Mucosa of rectum (tissue), 2 donors: ENCODE results near the gene CARD8.
"Not testable (repeated sequence)": the region's sequence is repeated elsewhere in the genome, so short reads cannot be mapped to it uniquely, and the experiment has no call there.

ENCODE experiments used
- H3K27ac ChIP-seq, 2 donors: one replicate each; pipeline ENCODE4 v1.7.0; 2013; ENCODE audit warnings: inconsistent platforms in 2 of 2, low read depth in 2 of 2, low read length in 2 of 2
- H3K27me3 ChIP-seq, 2 donors: one replicate each; pipeline ENCODE4 v1.7.0; 2013; ENCODE audit warnings: low read length in 2 of 2; ENCODE audit not compliant: control insufficient read depth in 2 of 2, insufficient read depth in 2 of 2
- H3K36me3 ChIP-seq, 2 donors: one replicate each; pipeline ENCODE4 v1.7.0; 2013; ENCODE audit warnings: low read length in 2 of 2; ENCODE audit not compliant: control insufficient read depth in 2 of 2, insufficient read depth in 2 of 2
- H3K4me1 ChIP-seq, 2 donors: one replicate each; pipeline ENCODE4 v1.7.0; 2013; ENCODE audit warnings: low read length in 2 of 2, mild to moderate bottlenecking in 1 of 2; ENCODE audit not compliant: control insufficient read depth in 2 of 2, insufficient read depth in 2 of 2
- H3K4me3 ChIP-seq, 2 donors: one replicate each; pipeline ENCODE4 v1.7.0; 2013; ENCODE audit warnings: low read length in 2 of 2
- H3K9ac ChIP-seq, 2 donors: one replicate each; pipeline ENCODE4 v1.7.0; 2013; ENCODE audit warnings: low read length in 2 of 2, low read depth in 1 of 2, mild to moderate bottlenecking in 1 of 2
- H3K9me3 ChIP-seq, 2 donors: one replicate each; pipeline ENCODE4 v1.7.0; 2013; ENCODE audit warnings: low read length in 2 of 2; ENCODE audit not compliant: control insufficient read depth in 2 of 2
- donor health status: healthy.
- donor health status: Normal muscosa, but diverticular disease.

The CARD8 gene

DNA sequence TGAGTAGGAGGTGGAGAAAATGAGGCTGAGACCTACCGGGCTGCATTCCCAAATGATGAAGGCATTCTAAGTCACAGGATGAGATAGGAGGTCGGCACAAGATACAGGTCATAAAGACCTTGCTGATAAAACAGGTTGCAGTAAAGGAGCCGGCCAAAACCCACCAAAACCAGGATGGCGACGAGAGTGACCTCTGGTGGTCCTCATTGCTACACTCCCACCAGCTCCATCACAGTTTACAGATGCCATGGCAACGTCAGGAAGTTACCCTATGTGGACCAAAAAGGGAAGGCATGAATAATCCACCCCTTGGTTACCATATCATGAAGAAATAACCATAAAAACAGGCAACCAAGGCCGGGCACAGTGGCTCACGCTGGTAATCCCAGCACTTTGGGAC lies 9.6 kb upstream of the CARD8 start:
- not testable (repeated sequence) for H3K4me3 ChIP-seq, H3K27me3 ChIP-seq, H3K36me3 ChIP-seq, H3K27ac ChIP-seq, H3K9ac ChIP-seq, H3K9me3 ChIP-seq, H3K4me1 ChIP-seq

DNA sequence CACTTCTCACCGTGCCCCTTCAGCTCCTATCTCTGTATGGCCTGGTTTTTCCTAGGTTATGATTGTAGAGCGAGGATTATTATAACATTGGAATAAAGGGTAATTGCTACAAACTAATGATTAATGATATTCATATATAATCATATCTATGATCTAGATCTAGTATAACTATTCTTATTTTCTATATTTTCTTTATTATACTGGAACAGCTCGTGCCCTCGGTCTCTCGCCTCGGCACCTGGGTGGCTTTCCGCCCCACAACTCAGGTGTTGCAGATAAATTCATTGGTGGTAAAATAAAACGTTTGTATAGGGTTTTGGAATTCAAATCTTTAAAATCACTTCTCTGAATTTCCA lies 4.6 kb upstream of the CARD8 start:
- H3K27me3 ChIP-seq, H3K9ac ChIP-seq, H3K4me1 ChIP-seq, H3K9me3 ChIP-seq, H3K36me3 ChIP-seq: not testable (repeated sequence)
- H3K27ac ChIP-seq: peak overlapping the region in 1 of 2 donors; percentile 56
- peak overlapping the region in 1 of 2 donors; percentile 65 for H3K4me3 ChIP-seq

DNA sequence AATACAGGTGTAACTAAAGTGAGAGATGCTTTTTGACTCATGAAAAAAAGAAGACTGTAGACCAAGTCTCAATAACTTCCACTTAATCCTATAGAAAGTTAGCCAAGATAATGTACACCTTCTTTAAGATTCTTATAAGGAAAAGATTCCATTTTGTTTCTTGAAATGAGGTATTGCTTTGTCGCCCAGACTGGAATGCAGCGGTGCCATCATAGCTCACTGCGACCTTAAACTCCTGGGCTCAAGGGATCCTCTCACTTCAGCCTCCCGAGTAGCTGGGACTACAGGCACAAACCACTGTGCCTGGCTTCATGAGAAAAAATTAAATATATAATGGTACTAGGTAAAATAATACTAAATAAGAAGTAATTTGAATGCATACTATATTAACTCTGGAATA lies 3.3 kb upstream of the CARD8 start:
- H3K4me3 ChIP-seq, H3K9me3 ChIP-seq, H3K9ac ChIP-seq, H3K27ac ChIP-seq, H3K4me1 ChIP-seq, H3K27me3 ChIP-seq, H3K36me3 ChIP-seq: not testable (repeated sequence)

DNA sequence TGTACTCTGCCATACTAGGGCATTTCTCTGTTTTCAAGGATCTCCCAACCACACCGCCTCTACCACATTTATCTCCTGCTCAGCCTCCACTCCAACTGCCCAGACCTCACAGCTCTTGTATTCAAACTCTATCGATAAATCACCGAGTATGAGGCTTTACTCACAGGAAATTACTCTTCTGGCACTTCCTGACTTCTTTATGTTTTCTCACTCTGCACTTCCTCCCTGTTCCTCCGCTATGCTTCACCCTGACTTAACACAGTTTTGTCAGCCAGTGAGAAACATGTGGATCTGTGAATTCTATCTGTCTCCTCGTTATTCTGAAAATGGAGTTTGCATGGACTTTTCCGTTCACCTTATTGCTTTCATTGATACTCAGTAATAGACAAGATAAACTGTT lies 2.6 kb upstream of the CARD8 start:
- Histone ChIP-seq H3K27me3 (no peaks in the 10 kb centered on the region), H3K4me3 (peak overlapping the region in 1 of 2 donors; percentile 50), H3K9me3 (no peaks in the 10 kb centered on the region), H3K36me3 (no peaks in the 10 kb centered on the region), H3K4me1 (peaks cover 3% of the 10 kb centered on the region in 2 donors), H3K27ac (peak overlapping the region; percentile 51 to 56), H3K9ac (no peak overlapping the region)

DNA sequence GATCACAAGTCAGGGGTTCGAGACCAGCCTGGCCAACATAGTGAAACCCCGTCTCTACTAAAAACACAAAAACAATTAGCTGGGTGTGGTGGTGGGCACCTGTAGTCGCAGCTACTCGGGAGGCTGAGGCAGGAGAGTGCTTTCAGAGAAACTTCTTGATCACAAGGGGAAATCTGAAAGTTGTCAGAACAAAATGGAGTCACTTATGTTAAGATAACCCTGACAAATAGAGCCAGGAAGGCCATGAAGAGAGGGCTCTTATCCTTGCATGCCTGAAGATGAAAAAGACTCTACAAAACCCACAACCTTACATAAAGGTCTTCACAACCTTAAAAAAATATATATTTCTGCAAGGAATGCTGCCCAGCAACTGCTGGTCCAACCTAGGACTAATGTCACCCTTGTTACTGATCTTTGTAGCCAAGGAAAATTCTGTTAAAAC lies 1.2 kb downstream of the CARD8 start:
- Histone ChIP-seq H3K4me1 (peaks cover 2 to 3% of the 10 kb centered on the region in 2 donors), H3K9me3 (no peaks in the 10 kb centered on the region), H3K27me3 (no peaks in the 10 kb centered on the region), H3K9ac (peak overlapping the region in 1 of 2 donors; percentile 8), H3K36me3 (no peaks in the 10 kb centered on the region), H3K27ac (no peak overlapping the region), H3K4me3 (peak overlapping the region in 1 of 2 donors; percentile 98)

DNA sequence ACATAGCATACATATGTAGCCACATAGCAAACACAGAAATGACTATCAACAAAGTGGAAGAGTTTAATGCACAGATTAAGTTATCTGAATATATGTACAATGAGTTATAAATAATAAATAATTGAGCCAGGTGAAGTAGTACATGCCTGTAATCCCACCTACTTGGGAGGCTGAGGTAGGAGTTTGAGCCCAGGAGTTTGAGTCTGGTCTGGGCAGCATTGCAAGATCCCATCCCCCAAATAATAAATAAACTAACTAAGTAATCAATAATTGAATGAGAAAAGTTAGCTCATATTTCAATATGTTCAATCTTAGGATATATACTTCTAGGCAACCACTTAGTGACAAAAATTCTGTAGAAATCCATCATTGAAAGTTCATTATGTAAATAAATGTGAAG lies 1.7 kb downstream of the CARD8 start:
- Histone ChIP-seq H3K36me3 (no peaks in the 10 kb centered on the region), H3K9ac (no peak overlapping the region), H3K4me1 (peaks cover 0 to 3% of the 10 kb centered on the region in 2 donors), H3K4me3 (no peak overlapping the region), H3K27me3 (no peaks in the 10 kb centered on the region), H3K9me3 (no peaks in the 10 kb centered on the region), H3K27ac (no peak overlapping the region)

DNA sequence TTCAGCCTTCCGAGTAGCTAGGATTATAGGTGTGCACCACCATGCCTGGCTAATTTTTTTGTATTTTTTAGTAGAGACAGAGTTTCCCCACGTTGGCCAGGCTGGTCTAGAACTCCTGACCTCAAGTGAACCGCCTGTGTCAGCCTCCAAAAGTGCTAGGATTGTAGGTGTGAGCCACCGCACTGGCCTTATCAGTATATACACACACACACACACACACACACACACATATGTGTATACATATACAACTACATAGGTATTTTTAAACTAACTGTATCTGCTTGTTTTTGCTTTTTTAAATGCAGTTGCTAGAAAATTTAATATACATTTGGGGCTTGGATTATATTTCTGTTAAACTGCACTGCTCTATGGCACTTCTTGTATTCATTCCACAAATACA lies 3.1 kb downstream of the CARD8 start:
- no peak overlapping the region for H3K9ac ChIP-seq
- H3K9me3 ChIP-seq: no peaks in the 10 kb centered on the region
- H3K36me3 ChIP-seq: no peaks in the 10 kb centered on the region
- H3K4me1 ChIP-seq: peaks cover 0 to 5% of the 10 kb centered on the region in 2 donors
- H3K27me3 ChIP-seq: no peaks in the 10 kb centered on the region
- H3K27ac ChIP-seq: no peak overlapping the region
- no peak overlapping the region for H3K4me3 ChIP-seq

DNA sequence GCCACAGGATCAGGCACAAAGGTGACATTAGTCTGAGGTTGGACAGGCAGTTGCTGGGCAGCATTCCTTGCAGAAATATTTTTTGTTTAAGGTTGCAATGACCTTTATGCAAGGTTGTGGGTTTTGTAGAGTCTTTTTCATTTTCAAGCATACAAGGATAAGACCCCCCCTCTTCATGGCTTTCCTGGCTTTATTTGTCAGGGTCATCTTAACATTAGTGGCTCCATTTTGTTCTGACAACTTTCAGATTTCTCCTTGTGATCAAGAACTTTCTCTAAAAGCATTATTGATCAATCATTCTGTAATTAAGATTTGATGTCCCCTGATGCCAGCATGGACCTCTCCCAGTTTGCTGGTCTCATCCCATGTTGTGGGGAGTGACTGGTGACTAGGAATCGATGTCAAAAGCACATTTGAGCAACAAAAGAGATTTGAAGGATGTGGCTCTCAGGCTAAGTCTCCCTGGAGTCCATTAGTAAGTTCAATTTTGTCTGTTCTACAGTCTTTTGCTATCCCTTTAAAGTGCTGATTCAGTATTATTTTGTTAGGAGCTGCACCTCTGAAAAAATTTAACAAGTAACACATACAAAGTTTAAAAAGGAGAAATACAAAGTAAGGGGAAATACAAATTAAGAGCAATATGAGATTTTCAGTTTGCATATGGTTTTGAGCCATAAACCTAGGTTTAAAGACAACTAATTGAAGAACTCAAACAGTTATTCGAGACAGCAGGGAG lies 5.3 kb downstream of the CARD8 start:
- H3K4me1 ChIP-seq: peaks cover 0 to 5% of the 10 kb centered on the region in 2 donors
- H3K4me3 ChIP-seq: no peak overlapping the region
- no peaks in the 10 kb centered on the region for H3K27me3 ChIP-seq
- no peak overlapping the region for H3K9ac ChIP-seq
- H3K27ac ChIP-seq: peak overlapping the region; percentile 28 to 39
- no peaks in the 10 kb centered on the region for H3K9me3 ChIP-seq
- H3K36me3 ChIP-seq: peaks cover 0 to 5% of the 10 kb centered on the region in 2 donors

DNA sequence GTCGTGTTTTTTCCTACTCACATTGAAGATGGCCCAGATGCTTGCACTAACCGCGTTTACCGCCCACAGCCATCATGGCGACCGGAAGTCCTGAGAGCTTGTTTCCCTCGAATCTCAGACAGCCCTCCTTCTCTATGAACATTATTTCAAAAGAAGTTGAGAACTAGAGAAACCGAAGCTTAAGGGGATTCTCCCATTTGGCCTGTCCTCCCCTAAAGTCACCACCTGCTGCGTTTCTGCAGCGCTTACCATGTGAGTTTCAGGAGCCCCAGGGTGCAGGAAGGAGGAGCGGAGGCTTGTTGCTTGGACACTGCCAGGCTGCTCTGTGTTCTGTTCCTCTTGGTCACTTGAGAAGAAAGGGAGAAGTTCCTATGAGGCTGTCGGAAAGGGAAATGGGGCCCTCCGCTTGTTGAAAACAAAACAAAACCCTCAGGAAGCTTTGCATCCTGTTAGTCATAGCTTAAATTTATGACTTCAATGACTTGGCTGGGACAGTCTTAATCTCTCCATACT lies 6.2 kb downstream of the CARD8 start:
- Histone ChIP-seq H3K9ac (peak overlapping the region in 1 of 2 donors; percentile 35), H3K36me3 (peaks cover 0 to 5% of the 10 kb centered on the region in 2 donors), H3K4me3 (peak overlapping the region; percentile 10 to 70), H3K27me3 (no peaks in the 10 kb centered on the region), H3K27ac (peak overlapping the region; percentile 46 to 85), H3K9me3 (no peaks in the 10 kb centered on the region), H3K4me1 (peaks cover 0 to 2% of the 10 kb centered on the region in 2 donors)

DNA sequence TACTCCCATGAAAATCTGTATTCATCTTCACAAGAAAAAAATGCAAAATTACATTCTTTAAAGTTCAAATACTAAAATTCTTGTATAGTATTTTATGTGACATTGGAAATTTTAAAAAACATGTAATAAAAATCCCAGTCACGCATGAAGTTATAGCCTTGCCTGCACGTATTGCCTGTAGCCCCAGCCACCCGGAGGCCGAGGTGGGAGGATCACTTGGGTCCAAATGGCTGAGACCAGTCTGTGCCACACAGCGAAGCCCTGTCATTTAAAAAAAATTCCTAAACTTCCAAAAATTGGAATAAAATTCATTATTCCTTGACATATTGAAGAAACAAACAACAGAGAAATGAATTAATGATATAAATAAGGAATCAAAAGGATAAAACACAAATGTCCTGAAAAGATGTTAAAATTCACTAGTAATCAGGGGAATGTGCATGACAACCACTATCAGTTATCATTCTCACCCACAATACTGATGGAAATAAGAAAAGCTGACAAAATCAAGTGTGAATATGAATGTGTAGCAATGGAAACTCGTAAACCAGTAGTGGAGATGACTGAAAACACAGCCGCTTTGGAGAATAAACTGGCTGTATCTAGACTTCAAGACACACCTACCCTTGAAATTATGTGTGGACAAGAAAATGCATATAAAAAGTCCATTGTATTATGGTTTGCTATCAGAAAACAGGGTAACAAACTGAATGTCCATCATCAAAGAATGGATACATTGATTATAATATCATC lies 7.5 kb downstream of the CARD8 start:
- Histone ChIP-seq H3K27ac (no peak overlapping the region), H3K4me1 (peaks cover 0 to 2% of the 10 kb centered on the region in 2 donors), H3K9me3 (no peaks in the 10 kb centered on the region), H3K9ac (no peak overlapping the region), H3K36me3 (peaks cover 0 to 7% of the 10 kb centered on the region in 2 donors), H3K4me3 (peak overlapping the region in 1 of 2 donors; percentile 70), H3K27me3 (no peaks in the 10 kb centered on the region)
